Anterior cingulate cortex (tissue), 58 donors: Measurements from ENCODE around the gene MYH6.

Experiments
- DNase-seq, 58 donors: peaks; one replicate each; lab custom pipeline; 2025; lab: John Stamatoyannopoulos, UW

MYH6 gene

DNA sequence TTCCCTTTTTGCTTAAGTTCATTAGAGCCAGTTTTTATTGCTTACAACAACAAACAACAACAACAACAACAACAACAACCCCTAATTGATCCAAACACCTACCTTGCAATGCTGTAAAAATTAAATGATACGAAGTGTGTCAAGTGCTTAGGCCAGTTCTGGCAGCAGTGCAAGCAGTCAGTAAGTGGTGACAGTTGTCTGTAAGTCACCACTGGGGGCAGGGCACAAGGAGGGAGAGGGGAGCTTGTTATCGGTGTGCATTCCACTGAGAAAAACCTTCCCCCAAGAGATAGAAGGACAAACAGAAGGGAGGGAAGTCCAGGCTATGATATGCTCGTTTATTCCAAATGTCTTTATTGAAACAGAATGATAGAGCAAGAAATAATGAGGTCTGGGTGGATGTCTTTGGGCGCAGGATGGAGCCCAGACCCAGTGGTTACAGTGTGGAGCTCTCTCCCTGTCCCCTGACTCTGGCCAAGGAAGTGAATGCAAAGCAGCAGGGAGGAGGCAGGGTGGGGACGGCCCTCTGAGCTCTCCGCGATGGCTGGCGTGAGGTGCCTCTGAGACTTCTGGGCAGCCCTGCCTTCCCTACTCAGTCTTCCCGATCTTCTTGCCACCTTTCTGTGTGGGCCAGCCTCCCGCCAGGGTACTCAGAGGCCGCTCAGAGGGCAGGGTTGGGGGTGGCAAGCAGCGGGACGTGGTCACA lies 61.9 kb downstream of the MYH6 start:
- no peak for DNase-seq

DNA sequence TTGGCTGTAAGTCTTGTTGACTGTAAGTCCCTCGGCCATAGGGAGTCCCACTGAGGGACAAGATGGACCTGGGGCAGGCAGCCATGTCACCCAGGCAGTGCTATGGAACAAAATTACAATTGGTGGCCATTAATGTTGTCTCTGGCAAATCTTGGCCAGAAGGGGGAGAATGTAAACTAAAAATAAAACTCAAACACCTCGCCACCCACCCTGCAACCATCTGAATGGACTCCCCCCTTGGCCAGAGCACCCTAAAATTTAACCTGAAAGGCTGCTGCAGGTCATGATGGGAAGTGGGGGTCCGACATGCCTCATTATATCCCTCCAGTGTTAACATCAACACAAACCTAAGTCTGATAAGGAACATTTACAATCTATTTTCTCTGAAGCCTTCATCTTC lies 63.6 kb downstream of the MYH6 start:
- no peak for DNase-seq

DNA sequence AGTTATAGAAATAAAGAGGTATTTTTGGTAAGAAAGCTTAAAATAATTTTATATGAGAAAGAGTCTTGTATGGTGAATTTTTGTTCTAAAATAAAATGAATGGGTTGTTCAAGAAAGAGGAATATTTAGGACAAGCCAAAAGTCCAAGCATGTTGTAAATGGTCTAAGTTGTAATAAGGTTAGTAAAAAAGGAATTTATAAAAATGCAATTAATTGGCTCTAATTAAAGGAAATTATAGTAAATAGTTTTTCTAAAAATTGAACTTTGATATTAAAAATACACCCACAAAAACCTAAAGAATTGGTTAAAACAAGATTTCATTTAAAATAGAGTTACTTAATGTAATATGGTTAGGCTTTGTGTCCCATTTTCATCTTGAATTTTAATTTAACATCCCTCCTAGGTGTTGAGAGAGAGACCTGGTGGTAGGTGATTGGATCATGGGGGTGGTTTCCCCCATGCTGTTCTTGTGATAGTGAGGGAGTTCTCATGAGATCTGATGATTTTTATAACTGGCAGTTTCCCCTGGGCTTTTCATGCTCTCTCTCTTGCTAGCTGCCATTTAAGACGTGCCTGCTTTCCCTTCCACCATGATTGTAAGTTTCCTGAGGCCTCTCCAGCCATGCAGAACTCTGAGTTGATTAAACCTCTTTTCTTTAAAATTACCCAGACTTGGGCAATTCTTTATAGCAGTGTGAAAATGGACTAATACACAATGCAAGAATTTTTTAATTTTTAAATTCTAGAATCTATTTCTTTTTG lies 68.4 kb downstream of the MYH6 start:
- DNase-seq: no peak

DNA sequence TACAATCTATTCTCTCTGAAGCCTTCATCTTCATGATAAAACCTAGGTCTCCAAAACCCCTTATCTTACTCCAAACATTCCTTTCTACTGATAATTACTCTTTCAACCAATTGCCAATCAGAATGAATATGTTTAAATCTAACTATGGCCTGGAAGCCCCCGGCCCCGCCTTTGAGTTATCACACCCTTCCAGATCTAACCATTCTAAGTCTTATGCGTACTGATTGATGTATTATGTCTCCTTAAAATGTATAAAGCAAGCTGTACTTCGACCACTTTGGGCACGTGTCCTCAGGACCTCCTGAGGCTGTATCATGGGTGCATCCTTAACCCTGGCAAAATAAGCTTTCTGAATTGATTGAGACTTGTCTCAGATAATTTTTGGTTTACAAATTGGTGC lies 72.5 kb downstream of the MYH6 start:
- DNase-seq: no peak
